Stomach (tissue), 9 donors: Measurements from ENCODE around the gene A1CF. TPM values are rescaled to one million over a fixed set of nuclear protein-coding genes. Genes with fewer than 3 reads are reported as not detected.

ENCODE experiments used
- DNase-seq, 2 donors: peaks; one replicate each; pipeline versions ENCODE4 v3.0.0 to v3.0.0-alpha.2; 2013 to 2019
- H3K27ac ChIP-seq, 5 donors: fragments of 200-600 bp in 4 of 5; sonication (generic) in 4 of 5; one replicate each; pipeline ENCODE4 v1.5.1; 2013 to 2019; ENCODE audit warnings: mild to moderate bottlenecking in 1 of 5, moderate library complexity in 1 of 5
- H3K27me3 ChIP-seq, 3 donors: fragments of 200-600 bp; sonication (generic); one replicate each; pipeline ENCODE4 v1.5.1; 2017 to 2019; ENCODE audit warnings: mixed run types in 1 of 3
- H3K36me3 ChIP-seq, 4 donors: fragments of 200-600 bp; sonication (generic); 1 replicate in 3 of 4; 2 replicates in 1 of 4; pipeline ENCODE4 v1.5.1; 2016 to 2019
- H3K4me1 ChIP-seq, 4 donors: fragments of 200-600 bp; sonication (generic); one replicate each; pipeline ENCODE4 v1.5.1; 2016 to 2019
- H3K4me3 ChIP-seq, 4 donors: fragments of 200-600 bp; sonication (generic) in 3 of 4; one replicate each; pipeline ENCODE4 v1.5.1; 2016 to 2019; ENCODE audit warnings: mild to moderate bottlenecking in 1 of 4
- H3K9me3 ChIP-seq, 4 donors: fragments of 200-600 bp; sonication (generic); one replicate each; pipeline ENCODE4 v1.5.1; 2016 to 2019
- EP300 ChIP-seq: sonication (generic); formaldehyde crosslinking; IDR thresholded peaks from one replicate; pipeline ENCODE4 v1.6.1; 2017; ENCODE audit warnings: antibody characterized with exemption
- POLR2A ChIP-seq, 4 donors: fragments of 450-650 bp; IDR thresholded peaks; one replicate each; pipeline ENCODE4 v1.6.1; 2016; ENCODE audit warnings: antibody characterized with exemption in 4 of 4, control low read depth in 2 of 4, mild to moderate bottlenecking in 1 of 4, moderate library complexity in 1 of 4
- POLR2AphosphoS5 ChIP-seq, 3 donors: sonication (generic); formaldehyde crosslinking; IDR thresholded peaks; one replicate each; pipeline ENCODE4 v1.6.1; 2016; ENCODE audit warnings: antibody characterized with exemption in 3 of 3
- WGBS, 5 donors: extraction: QIAGEN DNeasy Blood & Tissue Kit in 3 of 5; methylation state at CpG; one replicate each; pipeline versions ENCODE4 v1.1.5 to v1.1.7; 2013 to 2018; 5-methylcytosine and 5-hydroxymethylcytosine counted together
- intact Hi-C: fragments of 100-400 bp; cut with DNase I; formaldehyde crosslinking; loops from one replicate; pipeline ENCODE4 v1.15.1; 2023; ENCODE audit warnings: low total_unique reads
- polyA plus RNA-seq, 3 donors: library from polyadenylated mRNA; stranded (reverse); fragments of 200-250 nt; gene quantifications; one replicate each; pipeline ENCODE4 v1.2.3, GENCODE V29; 2013
- total RNA-seq, 5 donors: library from RNA; depleted of rRNA; stranded (reverse); fragments of >200 nt; gene quantifications; one replicate each; pipeline versions ENCODE4 v1.1.0 to v1.2.3, GENCODE V29; 2014 to 2016
- TF ChIP-seq, protein P1 (sequence below), 7 experiments: fragments of 450-650 bp in 4 of 7; fragments of 200-600 bp in 3 of 7; sonication (generic) in 3 of 7; IDR thresholded peaks; one replicate each; pipeline ENCODE4 v1.5.1; 2016 to 2019; ENCODE audit warnings: antibody characterized with exemption in 7 of 7, control low read depth in 2 of 7, mild to moderate bottlenecking in 1 of 7
- donor health status: healthy with polysubstance abuse.
- donor health status: Bipolar disorder and iron deficiency.
- donor health status: healthy.

The A1CF gene
- total and polyA plus RNA-seq, 8 donors: 0.05 to 29.5 (median 0.45) TPM; not detected in 2

DNA sequence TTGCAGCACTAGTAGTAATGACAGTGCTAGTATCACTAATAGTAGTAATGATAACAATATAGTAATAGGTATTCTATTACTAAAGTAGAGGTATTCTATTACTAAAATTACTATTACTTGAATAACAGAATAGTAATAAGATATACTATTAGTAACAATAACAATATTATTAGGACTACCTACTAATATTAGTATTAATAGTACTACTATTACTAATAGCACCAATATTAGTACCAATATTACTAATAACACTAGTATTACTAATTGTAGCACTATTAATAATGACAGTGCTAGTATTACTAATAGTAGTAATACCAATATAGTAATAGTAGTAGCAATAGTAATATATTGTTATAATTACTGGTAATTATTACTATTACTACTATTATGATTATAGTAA lies 24.1 kb downstream of the A1CF start:
- no peaks in the 10 kb centered on the region for H3K9me3 ChIP-seq
- H3K4me1 ChIP-seq: no peaks in the 10 kb centered on the region
- peaks cover 0 to 5% (median 0%) of the 10 kb centered on the region in 3 donors for H3K27me3 ChIP-seq
- TF ChIP-seq, protein P1, sequence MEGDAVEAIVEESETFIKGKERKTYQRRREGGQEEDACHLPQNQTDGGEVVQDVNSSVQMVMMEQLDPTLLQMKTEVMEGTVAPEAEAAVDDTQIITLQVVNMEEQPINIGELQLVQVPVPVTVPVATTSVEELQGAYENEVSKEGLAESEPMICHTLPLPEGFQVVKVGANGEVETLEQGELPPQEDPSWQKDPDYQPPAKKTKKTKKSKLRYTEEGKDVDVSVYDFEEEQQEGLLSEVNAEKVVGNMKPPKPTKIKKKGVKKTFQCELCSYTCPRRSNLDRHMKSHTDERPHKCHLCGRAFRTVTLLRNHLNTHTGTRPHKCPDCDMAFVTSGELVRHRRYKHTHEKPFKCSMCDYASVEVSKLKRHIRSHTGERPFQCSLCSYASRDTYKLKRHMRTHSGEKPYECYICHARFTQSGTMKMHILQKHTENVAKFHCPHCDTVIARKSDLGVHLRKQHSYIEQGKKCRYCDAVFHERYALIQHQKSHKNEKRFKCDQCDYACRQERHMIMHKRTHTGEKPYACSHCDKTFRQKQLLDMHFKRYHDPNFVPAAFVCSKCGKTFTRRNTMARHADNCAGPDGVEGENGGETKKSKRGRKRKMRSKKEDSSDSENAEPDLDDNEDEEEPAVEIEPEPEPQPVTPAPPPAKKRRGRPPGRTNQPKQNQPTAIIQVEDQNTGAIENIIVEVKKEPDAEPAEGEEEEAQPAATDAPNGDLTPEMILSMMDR (IDR thresholded peaks at IDR 0.05): no peak
- TF ChIP-seq EP300 (no peak), POLR2A (IDR thresholded peaks at IDR 0.05) (no peak), POLR2AphosphoS5 (IDR thresholded peaks at IDR 0.05) (no peak)
- intact Hi-C loops: no loop called here
- no peak overlapping the region for H3K4me3 ChIP-seq
- no peak overlapping the region for H3K27ac ChIP-seq
- no peaks in the 10 kb centered on the region for H3K36me3 ChIP-seq
- no peak for DNase-seq

DNA sequence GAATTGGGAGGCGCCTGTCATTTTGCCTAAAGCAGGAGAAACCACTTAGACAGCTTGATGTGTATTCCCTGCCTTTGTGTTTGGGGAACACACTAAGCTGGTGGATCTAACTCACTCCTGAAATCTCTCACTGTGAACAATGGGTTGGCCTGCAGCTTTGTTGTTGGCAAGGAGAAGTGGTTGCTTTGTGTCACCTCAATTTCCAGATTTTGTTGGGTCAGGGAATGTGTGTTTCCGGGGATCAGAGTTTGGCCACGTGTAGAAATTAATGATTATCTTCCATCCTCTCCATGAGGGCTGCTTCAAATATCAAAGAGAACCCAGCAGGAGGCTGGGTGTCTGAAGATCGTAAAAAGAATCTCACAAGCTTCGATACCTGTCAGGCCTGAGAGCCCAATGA lies 27.8 kb downstream of the A1CF start:
- H3K36me3 ChIP-seq: no peaks in the 10 kb centered on the region
- 55 to 65% (median 62%) methylated on average over 5 of the region's 5 CpGs for WGBS, 5 donors
- intact Hi-C loops: no loop called here
- no peak for DNase-seq
- H3K9me3 ChIP-seq: no peaks in the 10 kb centered on the region
- H3K27ac ChIP-seq: no peak overlapping the region
- no peaks in the 10 kb centered on the region for H3K27me3 ChIP-seq
- no peak for TF ChIP-seq POLR2AphosphoS5 (IDR thresholded peaks at IDR 0.05)
- no peak for TF ChIP-seq EP300
- TF ChIP-seq, protein P1 (IDR thresholded peaks at IDR 0.05): no peak
- TF ChIP-seq POLR2A (IDR thresholded peaks at IDR 0.05): no peak
- H3K4me3 ChIP-seq: no peak overlapping the region
- peaks cover 0 to 7% (median 0%) of the 10 kb centered on the region in 4 donors for H3K4me1 ChIP-seq

DNA sequence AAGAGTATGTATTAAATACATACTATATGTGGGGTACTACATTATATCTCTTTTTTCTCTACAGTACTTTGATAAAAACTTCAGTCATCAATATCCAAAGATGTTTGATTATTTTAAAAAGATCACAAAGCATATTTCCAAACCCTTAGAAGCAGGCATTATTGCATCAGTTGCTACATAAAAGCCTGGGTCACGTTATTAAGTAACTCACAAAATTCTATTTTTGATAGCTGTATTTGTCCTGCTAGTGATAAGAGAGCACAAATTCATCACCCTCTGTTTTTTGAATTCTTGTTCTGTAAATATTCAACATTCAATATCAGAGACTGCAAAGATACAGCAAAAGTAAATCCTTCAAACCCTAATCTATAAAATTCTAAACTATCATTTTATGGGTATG lies 30.0 kb downstream of the A1CF start:
- Histone ChIP-seq H3K27ac (no peak overlapping the region), H3K4me1 (peaks cover 0 to 11% (median 0%) of the 10 kb centered on the region in 4 donors), H3K27me3 (no peaks in the 10 kb centered on the region), H3K36me3 (no peaks in the 10 kb centered on the region), H3K4me3 (no peak overlapping the region), H3K9me3 (no peaks in the 10 kb centered on the region)
- DNase-seq: no peak
- intact Hi-C loops: no loop called here
- no peak for TF ChIP-seq EP300
- no peak for TF ChIP-seq POLR2A (IDR thresholded peaks at IDR 0.05)
- no peak for TF ChIP-seq POLR2AphosphoS5 (IDR thresholded peaks at IDR 0.05)
- TF ChIP-seq, protein P1 (IDR thresholded peaks at IDR 0.05): no peak
- 29 to 50% (median 38%) methylated on average over 1 of the region's 1 CpG for WGBS, 5 donors

DNA sequence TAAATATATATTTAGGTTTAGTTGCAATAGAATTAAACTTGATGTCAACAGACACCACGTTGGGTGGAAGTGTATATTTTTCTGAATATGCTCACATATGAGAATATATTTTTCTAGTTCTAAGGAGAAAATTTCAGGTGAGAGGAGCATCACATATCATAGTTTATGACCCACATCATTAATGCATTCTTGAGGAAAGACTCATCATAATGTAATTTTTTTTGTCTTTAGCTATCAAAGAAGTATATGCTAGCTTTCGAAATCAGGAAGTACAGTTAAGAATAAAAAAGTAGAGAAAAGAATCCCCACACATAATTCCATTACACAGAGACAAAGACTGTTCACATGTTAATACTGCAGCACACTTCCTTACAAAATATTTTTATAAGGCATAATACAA lies 30.4 kb downstream of the A1CF start:
- WGBS, 5 donors: 59 to 76% (median 74%) methylated on average over 2 of the region's 2 CpGs
- Histone ChIP-seq H3K27ac (no peak overlapping the region), H3K9me3 (no peaks in the 10 kb centered on the region), H3K36me3 (no peaks in the 10 kb centered on the region), H3K4me3 (no peak overlapping the region), H3K27me3 (no peaks in the 10 kb centered on the region), H3K4me1 (peaks cover 0 to 11% (median 0%) of the 10 kb centered on the region in 4 donors)
- intact Hi-C loops: no loop called here
- DNase-seq: no peak
- TF ChIP-seq POLR2AphosphoS5 (IDR thresholded peaks at IDR 0.05) (no peak), EP300 (no peak), POLR2A (IDR thresholded peaks at IDR 0.05) (no peak)
- TF ChIP-seq, protein P1 (IDR thresholded peaks at IDR 0.05): no peak
